Activated T-helper 17 cell treated with anti-CD3 and anti-CD28 coated beads, Interleukin-2, amount 50 U/mL, for 72 hours (primary cell): ENCODE measurements around the gene MYH9. TPM values are rescaled to one million over a fixed set of nuclear protein-coding genes. Genes with fewer than 3 reads are reported as not detected.

Experiments
- ATAC-seq: fragments of 150-1000 bp; cut with Tn5 transposase; replicated peaks from 2 replicates; pipeline ENCODE4 v1.10.0; 2021; ENCODE audit warnings: mild to moderate bottlenecking, moderate library complexity
- H3K27ac Mint-ChIP-seq: one replicate; pipeline ENCODE4 v1.8.0; 2022; ENCODE audit warnings: mixed read lengths
- H3K27me3 Mint-ChIP-seq: one replicate; pipeline ENCODE4 v1.8.0; 2022; ENCODE audit warnings: mixed read lengths
- H3K36me3 Mint-ChIP-seq: one replicate; pipeline ENCODE4 v1.8.0; 2022; ENCODE audit warnings: low read depth, mild to moderate bottlenecking, mixed read lengths
- H3K4me1 Mint-ChIP-seq: one replicate; pipeline ENCODE4 v1.8.0; 2022; ENCODE audit warnings: mixed read lengths
- H3K4me3 Mint-ChIP-seq: one replicate; pipeline ENCODE4 v1.8.0; 2022; ENCODE audit warnings: mild to moderate bottlenecking, mixed read lengths
- H3K9me3 Mint-ChIP-seq: one replicate; pipeline ENCODE4 v1.8.0; 2022; ENCODE audit warnings: mixed read lengths
- total RNA-seq, 2 donors: library from RNA; stranded (reverse); gene quantifications; one replicate each; pipeline ENCODE4 v1.2.3, GENCODE V29; 2022

Gene MYH9
- total RNA-seq, 2 donors from 2014 or later = 782 to 800 TPM

- H3K9me3 Mint-ChIP-seq = no peaks in the 10 kb centered on the region
- H3K36me3 Mint-ChIP-seq = peaks cover 96% of the 10 kb centered on the region
- no peaks in the 10 kb centered on the region for H3K27me3 Mint-ChIP-seq
- peak; percentile 49 for ATAC-seq
- peak overlapping the region; percentile 87 for H3K27ac Mint-ChIP-seq
- peaks cover 69% of the 10 kb centered on the region for H3K4me1 Mint-ChIP-seq
- peak overlapping the region; percentile 74 for H3K4me3 Mint-ChIP-seq
Observed at GRCh38 chr22:36369922-36370791, 17.6 kb downstream of the MYH9 start.

- Mint-ChIP-seq H3K27me3 (no peaks in the 10 kb centered on the region), H3K27ac (peak overlapping the region; percentile 87), H3K36me3 (peaks cover 96% of the 10 kb centered on the region), H3K4me1 (peaks cover 68% of the 10 kb centered on the region), H3K9me3 (no peaks in the 10 kb centered on the region), H3K4me3 (peak overlapping the region; percentile 74)
- ATAC-seq = no peak
Observed at GRCh38 chr22:36369004-36369921, 18.5 kb downstream of the MYH9 start.

GRCh38 chr22:36368359-36368983 is 19.3 kb downstream of the MYH9 start:
- no peaks in the 10 kb centered on the region for H3K27me3 Mint-ChIP-seq
- H3K27ac Mint-ChIP-seq = peak overlapping the region; percentile 87
- peaks cover 70% of the 10 kb centered on the region for H3K4me1 Mint-ChIP-seq
- peak overlapping the region; percentile 74 for H3K4me3 Mint-ChIP-seq
- H3K36me3 Mint-ChIP-seq = peaks cover 98% of the 10 kb centered on the region
- H3K9me3 Mint-ChIP-seq = no peaks in the 10 kb centered on the region
- ATAC-seq = no peak

GRCh38 chr22:36367479-36367878 is 20.3 kb downstream of the MYH9 start:
- peak overlapping the region; percentile 74 for H3K4me3 Mint-ChIP-seq
- peaks cover 68% of the 10 kb centered on the region for H3K4me1 Mint-ChIP-seq
- peaks cover 98% of the 10 kb centered on the region for H3K36me3 Mint-ChIP-seq
- no peak for ATAC-seq
- no peaks in the 10 kb centered on the region for H3K9me3 Mint-ChIP-seq
- H3K27me3 Mint-ChIP-seq = no peaks in the 10 kb centered on the region
- H3K27ac Mint-ChIP-seq = peak overlapping the region; percentile 88

- H3K4me3 Mint-ChIP-seq = peak overlapping the region; percentile 74
- ATAC-seq = no peak
- peaks cover 98% of the 10 kb centered on the region for H3K36me3 Mint-ChIP-seq
- H3K4me1 Mint-ChIP-seq = peaks cover 66% of the 10 kb centered on the region
- H3K27me3 Mint-ChIP-seq = no peaks in the 10 kb centered on the region
- peak overlapping the region; percentile 88 for H3K27ac Mint-ChIP-seq
- H3K9me3 Mint-ChIP-seq = no peaks in the 10 kb centered on the region
Observed at GRCh38 chr22:36367066-36367465, 20.7 kb downstream of the MYH9 start.

- Mint-ChIP-seq H3K4me3 (peak overlapping the region; percentile 74), H3K4me1 (peaks cover 62% of the 10 kb centered on the region), H3K27me3 (no peaks in the 10 kb centered on the region), H3K36me3 (peaks cover 98% of the 10 kb centered on the region), H3K27ac (peak overlapping the region; percentile 88), H3K9me3 (no peaks in the 10 kb centered on the region)
- no peak for ATAC-seq
Observed at GRCh38 chr22:36366291-36366708, 21.5 kb downstream of the MYH9 start.

- no peaks in the 10 kb centered on the region for H3K9me3 Mint-ChIP-seq
- H3K36me3 Mint-ChIP-seq = peaks cover 98% of the 10 kb centered on the region
- peak; percentile 90 for ATAC-seq
- H3K27me3 Mint-ChIP-seq = no peaks in the 10 kb centered on the region
- peak overlapping the region; percentile 88 for H3K27ac Mint-ChIP-seq
- peaks cover 49% of the 10 kb centered on the region for H3K4me1 Mint-ChIP-seq
- H3K4me3 Mint-ChIP-seq = peak overlapping the region; percentile 74
Observed at GRCh38 chr22:36365020-36365411, 22.8 kb downstream of the MYH9 start.

GRCh38 chr22:36364255-36365019 is 23.3 kb downstream of the MYH9 start:
- Mint-ChIP-seq H3K36me3 (peaks cover 98% of the 10 kb centered on the region), H3K4me1 (peaks cover 49% of the 10 kb centered on the region), H3K27ac (peak overlapping the region; percentile 88), H3K4me3 (peak overlapping the region; percentile 74), H3K9me3 (no peaks in the 10 kb centered on the region), H3K27me3 (no peaks in the 10 kb centered on the region)
- ATAC-seq = peak; percentile 1

DNA sequence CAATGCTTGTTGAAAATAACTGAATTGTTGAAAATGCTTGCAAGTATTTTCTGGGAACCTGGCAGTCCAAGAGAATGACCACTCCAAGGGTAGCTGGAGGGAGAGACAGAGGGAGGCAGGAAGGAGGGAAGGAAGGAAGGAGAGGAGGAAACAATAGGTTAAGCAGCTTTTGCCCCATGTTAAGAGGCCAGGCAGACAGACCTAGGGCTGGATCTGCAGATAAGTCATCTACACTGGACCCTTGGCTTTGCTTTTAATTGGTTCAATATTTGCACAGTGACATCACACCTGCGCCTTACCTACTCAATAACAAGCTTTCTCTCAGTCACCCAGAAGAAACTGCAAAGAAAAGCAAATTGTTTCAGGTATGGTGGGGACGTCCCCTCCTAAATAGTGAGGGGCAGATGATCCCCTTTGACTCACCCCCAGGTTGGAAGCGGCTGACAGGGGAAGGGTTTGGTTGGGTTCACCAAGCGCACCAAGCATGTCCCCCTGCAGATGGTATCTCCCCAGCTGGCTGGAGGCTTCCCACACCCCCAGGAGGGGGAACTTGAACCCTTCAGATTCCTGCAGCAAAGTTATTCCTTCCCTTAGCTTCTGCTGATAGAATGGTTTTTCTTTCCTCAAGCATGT is 24.3 kb downstream of the MYH9 start:
- peak overlapping the region; percentile 74 for H3K4me3 Mint-ChIP-seq
- no peaks in the 10 kb centered on the region for H3K27me3 Mint-ChIP-seq
- H3K27ac Mint-ChIP-seq = peak overlapping the region; percentile 88
- peaks cover 49% of the 10 kb centered on the region for H3K4me1 Mint-ChIP-seq
- ATAC-seq = no peak
- peaks cover 98% of the 10 kb centered on the region for H3K36me3 Mint-ChIP-seq
- H3K9me3 Mint-ChIP-seq = no peaks in the 10 kb centered on the region

DNA sequence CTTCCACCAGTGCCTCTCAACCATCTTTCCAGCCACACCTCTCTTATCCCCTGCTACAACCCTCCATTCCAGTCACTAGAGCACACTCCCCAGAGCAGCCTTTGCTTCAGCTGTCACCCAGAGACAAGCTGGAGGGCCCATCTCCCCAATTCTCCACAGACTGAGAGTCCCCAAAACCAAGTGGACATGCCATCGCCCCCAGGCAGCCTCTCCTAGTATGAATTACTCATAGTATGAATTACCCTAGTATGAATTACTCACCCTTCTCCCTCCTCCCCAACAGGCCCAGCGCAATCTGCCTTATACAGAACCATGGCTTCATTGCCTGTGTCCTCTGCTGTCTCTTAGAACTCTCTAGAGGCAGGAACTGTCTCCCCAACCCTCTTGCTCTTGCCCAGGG is 24.8 kb downstream of the MYH9 start:
- Mint-ChIP-seq H3K36me3 (peaks cover 95% of the 10 kb centered on the region), H3K27ac (peak overlapping the region; percentile 88), H3K27me3 (no peaks in the 10 kb centered on the region), H3K4me3 (peak overlapping the region; percentile 74), H3K9me3 (no peaks in the 10 kb centered on the region), H3K4me1 (peaks cover 49% of the 10 kb centered on the region)
- peak; percentile 57 for ATAC-seq

DNA sequence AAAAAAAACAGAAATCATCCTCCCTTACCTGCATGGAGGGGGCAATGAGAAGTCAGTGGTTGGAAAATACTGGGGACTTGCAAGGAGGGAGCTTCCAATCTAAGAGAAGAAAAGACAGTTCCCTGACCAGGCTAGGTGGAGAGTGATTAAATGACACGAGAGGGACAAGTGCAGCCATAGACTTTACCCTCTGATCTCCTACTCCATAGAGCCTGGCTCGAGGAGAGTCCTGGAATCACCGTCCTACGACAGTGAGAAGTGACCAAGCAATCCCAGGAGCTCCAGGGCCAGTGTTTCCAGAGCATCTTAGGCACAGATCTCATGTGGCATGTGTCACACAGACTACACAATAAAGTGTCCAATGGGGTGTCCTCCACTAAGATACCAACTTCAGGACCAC is 25.7 kb downstream of the MYH9 start:
- Mint-ChIP-seq H3K27me3 (no peaks in the 10 kb centered on the region), H3K36me3 (peaks cover 95% of the 10 kb centered on the region), H3K9me3 (no peaks in the 10 kb centered on the region), H3K4me3 (peak overlapping the region; percentile 74), H3K27ac (peak overlapping the region; percentile 88), H3K4me1 (peaks cover 56% of the 10 kb centered on the region)
- no peak for ATAC-seq

GRCh38 chr22:36360871-36361383 is 26.8 kb downstream of the MYH9 start:
- peaks cover 95% of the 10 kb centered on the region for H3K36me3 Mint-ChIP-seq
- H3K4me1 Mint-ChIP-seq = peaks cover 55% of the 10 kb centered on the region
- H3K4me3 Mint-ChIP-seq = peak overlapping the region; percentile 74
- no peaks in the 10 kb centered on the region for H3K9me3 Mint-ChIP-seq
- ATAC-seq = no peak
- peak overlapping the region; percentile 88 for H3K27ac Mint-ChIP-seq
- H3K27me3 Mint-ChIP-seq = no peaks in the 10 kb centered on the region

- ATAC-seq = no peak
- Mint-ChIP-seq H3K27ac (no peak overlapping the region), H3K4me3 (peak overlapping the region; percentile 74), H3K27me3 (no peaks in the 10 kb centered on the region), H3K36me3 (peaks cover 97% of the 10 kb centered on the region), H3K9me3 (no peaks in the 10 kb centered on the region), H3K4me1 (peaks cover 64% of the 10 kb centered on the region)
Observed at GRCh38 chr22:36360011-36360410, 27.8 kb downstream of the MYH9 start.
